Activated CD8-positive, alpha-beta memory T cell treated with anti-CD3 and anti-CD28 coated beads for 4 hours (primary cell): ENCODE data around the gene GLI3.

Experiments used
- DNase-seq, 2 donors: peaks; one replicate each; pipeline ENCODE4 v3.0.0-alpha.2; 2020; ENCODE audit warnings: low read depth in 2 of 2

The GLI3 gene

GRCh38 chr7:42105554-42106358 is 131.3 kb downstream of the GLI3 start:
- no peak for DNase-seq

GRCh38 chr7:42104694-42105093 is 132.3 kb downstream of the GLI3 start:
- DNase-seq = no peak

GRCh38 chr7:42104231-42104630 is 132.8 kb downstream of the GLI3 start:
- DNase-seq = no peak

- DNase-seq = no peak
Measured at GRCh38 chr7:42103456-42103855, 133.6 kb downstream of the GLI3 start.

- DNase-seq = no peak
Measured at GRCh38 chr7:42103020-42103419, 134.0 kb downstream of the GLI3 start.

- DNase-seq = no peak
Measured at GRCh38 chr7:42102301-42102700, 134.7 kb downstream of the GLI3 start.

GRCh38 chr7:42100156-42100508 is 136.9 kb downstream of the GLI3 start:
- no peak for DNase-seq

- no peak for DNase-seq
Measured at GRCh38 chr7:42099470-42100155, 137.4 kb downstream of the GLI3 start.

GRCh38 chr7:42099066-42099465 is 137.9 kb downstream of the GLI3 start:
- DNase-seq = no peak

GRCh38 chr7:42097752-42098151 is 139.3 kb downstream of the GLI3 start:
- DNase-seq = no peak

GRCh38 chr7:42096681-42097561 is 140.1 kb downstream of the GLI3 start:
- DNase-seq = no peak

- DNase-seq = no peak
Measured at GRCh38 chr7:42096268-42096667, 140.7 kb downstream of the GLI3 start.

GRCh38 chr7:42095791-42096190 is 141.2 kb downstream of the GLI3 start:
- no peak for DNase-seq

GRCh38 chr7:42093349-42093905 is 143.6 kb downstream of the GLI3 start:
- DNase-seq = no peak

GRCh38 chr7:42091461-42092291 is 145.3 kb downstream of the GLI3 start:
- DNase-seq = no peak

- no peak for DNase-seq
Measured at GRCh38 chr7:42090806-42091205, 146.2 kb downstream of the GLI3 start.

GRCh38 chr7:42090056-42090455 is 147.0 kb downstream of the GLI3 start:
- DNase-seq = no peak

- no peak for DNase-seq
Measured at GRCh38 chr7:42087616-42088015, 149.4 kb downstream of the GLI3 start.

- DNase-seq = no peak
Measured at GRCh38 chr7:42085531-42085930, 151.5 kb downstream of the GLI3 start.

GRCh38 chr7:42084263-42084662 is 152.7 kb downstream of the GLI3 start:
- DNase-seq = no peak

GRCh38 chr7:42083284-42083683 is 153.7 kb downstream of the GLI3 start:
- DNase-seq = no peak
